Measurements from ENCODE around the gene CIDEC. TPM values are rescaled to one million over a fixed set of nuclear protein-coding genes. Genes with fewer than 3 reads are reported as not detected.

CIDEC gene
- total and polyA plus RNA-seq, 4 donors, result 0.28 to 4.2 (median 0.59) TPM; not detected in 1

- TF ChIP-seq CTCF (IDR thresholded peaks at IDR 0.05; ENCODE audit: low read depth, low read length, missing input control) (no peak), SP1 (IDR thresholded peaks at IDR 0.05) (no peak), HNF4A (conservative IDR thresholded peaks at IDR 0.05) (no peak), GABPA (IDR thresholded peaks at IDR 0.05 in 1 of 2, conservative IDR thresholded peaks at IDR 0.05 in 1 of 2) (no peak)
These were observed 1.4 kb upstream of the CIDEC start (continued) for GRCh38 chr3:9881441-9881840.

GRCh38 chr3:9878700-9879099 lies 1.4 kb downstream of the CIDEC start:
- DNase-seq (ENCODE audit: low spot score), result no peak
- H3K9ac ChIP-seq (ENCODE audit: low read depth in 1 of 2, low read length in 2 of 2), result no peak overlapping the region
- TF ChIP-seq ATF3 (IDR thresholded peaks at IDR 0.05) (peak; percentile 52), HNF4G (IDR thresholded peaks at IDR 0.05) (peak; percentile 47), REST (IDR thresholded peaks at IDR 0.05) (peak; percentile 15), HNF4A (conservative IDR thresholded peaks at IDR 0.05) (peak; percentile 71 to 84), TAF1 (conservative IDR thresholded peaks at IDR 0.05) (no peak), EGR1 (IDR thresholded peaks at IDR 0.05; ENCODE audit: low read depth in 2 of 2) (no peak), CTCF (IDR thresholded peaks at IDR 0.05; ENCODE audit: low read depth, low read length, missing input control) (no peak), JUND (IDR thresholded peaks at IDR 0.05) (peak; percentile 49 to 85), GABPA (IDR thresholded peaks at IDR 0.05 in 1 of 2, conservative IDR thresholded peaks at IDR 0.05 in 1 of 2) (no peak), SP1 (IDR thresholded peaks at IDR 0.05) (peak; percentile 67), FOXA1 (IDR thresholded peaks at IDR 0.05) (no peak), RXRA (IDR thresholded peaks at IDR 0.05) (peak; percentile 22 to 66)
- no peaks in the 10 kb centered on the region for H3K9me3 ChIP-seq (ENCODE audit: control insufficient read depth in 4 of 4, low read length in 3 of 4)
- H3K27ac ChIP-seq (ENCODE audit: low read depth in 1 of 2, low read length in 2 of 2), result no peak overlapping the region
- no peaks in the 10 kb centered on the region for H3K36me3 ChIP-seq (ENCODE audit: control insufficient read depth in 4 of 4, insufficient read depth in 3 of 4, low read depth in 1 of 4, low read length in 3 of 4)
- no peak overlapping the region for H3K4me3 ChIP-seq (ENCODE audit: low read depth in 1 of 3, low read length in 3 of 3)
- no peaks in the 10 kb centered on the region for H3K27me3 ChIP-seq (ENCODE audit: control insufficient read depth in 4 of 4, insufficient read depth in 4 of 4, low read length in 3 of 4)
- H3K4me1 ChIP-seq (ENCODE audit: control insufficient read depth in 4 of 4, insufficient read depth in 4 of 4, low read length in 3 of 4), result peaks cover 0 to 6% (median 2%) of the 10 kb centered on the region in 4 donors
- WGBS, result 50% methylated on average over 5 of the region's 5 CpGs

GRCh38 chr3:9876991-9877390 lies 3.1 kb downstream of the CIDEC start:
- no peak overlapping the region for H3K4me3 ChIP-seq (ENCODE audit: low read depth in 1 of 3, low read length in 3 of 3)
- peaks cover 0 to 6% (median 2%) of the 10 kb centered on the region in 4 donors for H3K4me1 ChIP-seq (ENCODE audit: control insufficient read depth in 4 of 4, insufficient read depth in 4 of 4, low read length in 3 of 4)
- H3K27me3 ChIP-seq (ENCODE audit: control insufficient read depth in 4 of 4, insufficient read depth in 4 of 4, low read length in 3 of 4), result no peaks in the 10 kb centered on the region
- TF ChIP-seq FOXA1 (IDR thresholded peaks at IDR 0.05), result no peak
- no peak for TF ChIP-seq MAX (IDR thresholded peaks at IDR 0.05)
- no peak for TF ChIP-seq EGR1 (IDR thresholded peaks at IDR 0.05; ENCODE audit: low read depth in 2 of 2)
- no peak for TF ChIP-seq ATF3 (IDR thresholded peaks at IDR 0.05)
- no peak for TF ChIP-seq NR2F2 (IDR thresholded peaks at IDR 0.05)
- no peak for TF ChIP-seq SP1 (IDR thresholded peaks at IDR 0.05)
- no peak for TF ChIP-seq GABPA (IDR thresholded peaks at IDR 0.05 in 1 of 2, conservative IDR thresholded peaks at IDR 0.05 in 1 of 2)
- TF ChIP-seq FOXA2 (IDR thresholded peaks at IDR 0.05), result no peak
- TF ChIP-seq CTCF (IDR thresholded peaks at IDR 0.05; ENCODE audit: low read depth, low read length, missing input control), result no peak
- TF ChIP-seq JUND (IDR thresholded peaks at IDR 0.05), result no peak
- TF ChIP-seq RAD21 (IDR thresholded peaks at IDR 0.05), result no peak
- no peak overlapping the region for H3K27ac ChIP-seq (ENCODE audit: low read depth in 1 of 2, low read length in 2 of 2)
- no peak for DNase-seq (ENCODE audit: low spot score)
- H3K36me3 ChIP-seq (ENCODE audit: control insufficient read depth in 4 of 4, insufficient read depth in 3 of 4, low read depth in 1 of 4, low read length in 3 of 4), result no peaks in the 10 kb centered on the region
- no peak overlapping the region for H3K9ac ChIP-seq (ENCODE audit: low read depth in 1 of 2, low read length in 2 of 2)
- no peaks in the 10 kb centered on the region for H3K9me3 ChIP-seq (ENCODE audit: control insufficient read depth in 4 of 4, low read length in 3 of 4)
- WGBS, result 96% methylated on average over 12 of the region's 12 CpGs

Measured in liver (tissue), 9 donors.